HAP-1 (cell line): Measurements from ENCODE around the gene RNF223.
"Not testable (repeated sequence)": the region's sequence is repeated elsewhere in the genome, so short reads cannot be mapped to it uniquely, and the experiment has no call there.

ENCODE experiments used
- DNase-seq, 2 experiments: peaks; one replicate each; pipeline ENCODE4 v3.0.0-alpha.2; 2016 to 2020; ENCODE audit warnings: low spot score in 2 of 2
- H3K27me3 ChIP-seq: fragments of 250-450 bp; sonication (Bioruptor Pico); 2 replicates; pipeline ENCODE4 v1.5.1; 2020; ENCODE audit warnings: low read depth, mild to moderate bottlenecking, moderate library complexity
- H3K36me3 ChIP-seq: fragments of 250-450 bp; sonication (Bioruptor Pico); replicated peaks from 2 replicates; pipeline ENCODE4 v1.5.1; 2020; ENCODE audit warnings: mild to moderate bottlenecking
- H3K4me1 ChIP-seq: fragments of 250-450 bp; sonication (Bioruptor Pico); 2 replicates; pipeline ENCODE4 v1.5.1; 2020; ENCODE audit warnings: mild to moderate bottlenecking
- H3K4me3 ChIP-seq: fragments of 250-450 bp; sonication (Bioruptor Pico); 2 replicates; pipeline ENCODE4 v1.5.1; 2020; ENCODE audit warnings: mild to moderate bottlenecking, moderate library complexity
- H3K9me3 ChIP-seq: fragments of 250-450 bp; sonication (Bioruptor Pico); 2 replicates; pipeline ENCODE4 v1.5.1; 2020; ENCODE audit warnings: mild to moderate bottlenecking, moderate library complexity
- in situ Hi-C: fragments of 300-500 bp; cut with MboI; formaldehyde crosslinking; loops from 3 replicates; pipeline ENCODE4 v1.14.3; 2020; ENCODE audit warnings: low sequenced_read_pairs, inconsistent platforms, mixed read lengths

Gene RNF223

GRCh38 chr1:1115786-1116700, 41.9 kb upstream of the RNF223 start, which contains the start of gene C1orf159:
Gene C1orf159, minus strand, starts transcription at chr1:1116089. Its CDS starts 24,546 bp downstream, at chr1:1091543.
- peak; percentile 97 to 99 for DNase-seq
- H3K9me3 ChIP-seq: no peaks in the 10 kb centered on the region
- in situ Hi-C loops: loop anchor here (10.0 kb wide), 1 partner anchor 189 kb away; the partner anchor contains the start of genes ACAP3 and PUSL1
- H3K36me3 ChIP-seq: no peaks in the 10 kb centered on the region
- H3K4me1 ChIP-seq: no peaks in the 10 kb centered on the region
- H3K4me3 ChIP-seq: peak within 1 kb of the TSS; percentile 85
- H3K27me3 ChIP-seq: peaks cover 5% of the 10 kb centered on the region

- no peak for DNase-seq
- Histone ChIP-seq H3K4me1 (no peaks in the 10 kb centered on the region), H3K9me3 (no peaks in the 10 kb centered on the region), H3K36me3 (no peaks in the 10 kb centered on the region), H3K4me3 (peak overlapping the region; percentile 85), H3K27me3 (peaks cover 5% of the 10 kb centered on the region)
- in situ Hi-C loops: loop anchor here (10.0 kb wide), 1 partner anchor 190 kb away; the partner anchor contains the start of genes ACAP3 and PUSL1
Observed at GRCh38 chr1:1115136-1115785, 41.2 kb upstream of the RNF223 start.

- Histone ChIP-seq H3K36me3 (no peaks in the 10 kb centered on the region), H3K27me3 (peaks cover 5% of the 10 kb centered on the region), H3K9me3 (no peaks in the 10 kb centered on the region), H3K4me1 (no peaks in the 10 kb centered on the region), H3K4me3 (peak overlapping the region; percentile 39)
- in situ Hi-C loops: loop anchor here (10.0 kb wide), 1 partner anchor 190 kb away; the partner anchor contains the start of genes ACAP3 and PUSL1
- no peak for DNase-seq
Observed at GRCh38 chr1:1114431-1114830, 40.3 kb upstream of the RNF223 start.

- in situ Hi-C loops: loop anchor here (10.0 kb wide), 1 partner anchor 192 kb away; the partner anchor contains the start of genes ACAP3 and PUSL1
- H3K27me3 ChIP-seq: peaks cover 3% of the 10 kb centered on the region
- DNase-seq: no peak
Observed at GRCh38 chr1:1112237-1112985, 38.3 kb upstream of the RNF223 start.

GRCh38 chr1:1111516-1112236, 37.6 kb upstream of the RNF223 start:
- no peak for DNase-seq
- H3K36me3 ChIP-seq: no peaks in the 10 kb centered on the region
- no peaks in the 10 kb centered on the region for H3K27me3 ChIP-seq
- no peaks in the 10 kb centered on the region for H3K4me1 ChIP-seq
- no peaks in the 10 kb centered on the region for H3K9me3 ChIP-seq
- H3K4me3 ChIP-seq: no peak overlapping the region
- in situ Hi-C loops: loop anchor here (10.0 kb wide), 1 partner anchor 193 kb away; the partner anchor contains the start of genes ACAP3 and PUSL1

More at GRCh38 chr1:1112237-1112985, 38.3 kb upstream of the RNF223 start:
- H3K4me3 ChIP-seq: no peak overlapping the region
- no peaks in the 10 kb centered on the region for H3K36me3 ChIP-seq
- no peaks in the 10 kb centered on the region for H3K4me1 ChIP-seq
- no peaks in the 10 kb centered on the region for H3K9me3 ChIP-seq

GRCh38 chr1:1110561-1110971, 36.5 kb upstream of the RNF223 start:
- in situ Hi-C loops: loop anchor here (10.0 kb wide), 1 partner anchor 194 kb away; the partner anchor contains the start of genes ACAP3 and PUSL1
- H3K27me3 ChIP-seq: no peaks in the 10 kb centered on the region
- no peak for DNase-seq
- no peaks in the 10 kb centered on the region for H3K36me3 ChIP-seq
- H3K9me3 ChIP-seq: 0 out of 2 replicates have a peak, but pooled peaks cover 3% of the 10 kb centered on the region
- H3K4me3 ChIP-seq: no peak overlapping the region
- no peaks in the 10 kb centered on the region for H3K4me1 ChIP-seq

- Histone ChIP-seq H3K4me1 (no peaks in the 10 kb centered on the region), H3K36me3 (no peaks in the 10 kb centered on the region), H3K9me3 (0 out of 2 replicates have a peak, but pooled peaks cover 3% of the 10 kb centered on the region), H3K27me3 (no peaks in the 10 kb centered on the region), H3K4me3 (no peak overlapping the region)
- in situ Hi-C loops: loop anchor here (10.0 kb wide), 1 partner anchor 195 kb away; the partner anchor contains the start of genes ACAP3 and PUSL1
- DNase-seq: no peak
Observed at GRCh38 chr1:1109743-1110142, 35.6 kb upstream of the RNF223 start.

- no peak for DNase-seq
- Histone ChIP-seq H3K36me3 (no peaks in the 10 kb centered on the region), H3K9me3 (0 out of 2 replicates have a peak, but pooled peaks cover 3% of the 10 kb centered on the region), H3K27me3 (no peaks in the 10 kb centered on the region), H3K4me1 (no peaks in the 10 kb centered on the region), H3K4me3 (no peak overlapping the region)
- in situ Hi-C loops: no loop called here
Observed at GRCh38 chr1:1106510-1107221, 32.6 kb upstream of the RNF223 start.

GRCh38 chr1:1104152-1104551, 30.0 kb upstream of the RNF223 start:
- DNase-seq, H3K4me3 ChIP-seq, H3K4me1 ChIP-seq, H3K9me3 ChIP-seq, H3K36me3 ChIP-seq, H3K27me3 ChIP-seq: not testable (repeated sequence)
- in situ Hi-C loops: loop anchor here (5.0 kb wide), 1 partner anchor 52 kb away; no protein-coding TSS in a partner anchor

GRCh38 chr1:1101503-1101902, 27.4 kb upstream of the RNF223 start:
- no peaks in the 10 kb centered on the region for H3K27me3 ChIP-seq
- in situ Hi-C loops: loop anchor here (5.0 kb wide), 1 partner anchor 49 kb away; no protein-coding TSS in a partner anchor
- H3K36me3 ChIP-seq: no peaks in the 10 kb centered on the region
- no peak overlapping the region for H3K4me3 ChIP-seq
- H3K9me3 ChIP-seq: 0 out of 2 replicates have a peak, but pooled peaks cover 2% of the 10 kb centered on the region
- no peaks in the 10 kb centered on the region for H3K4me1 ChIP-seq
- DNase-seq: no peak

- Histone ChIP-seq H3K36me3 (no peaks in the 10 kb centered on the region), H3K27me3 (no peaks in the 10 kb centered on the region), H3K4me3 (no peak overlapping the region), H3K4me1 (no peaks in the 10 kb centered on the region), H3K9me3 (no peaks in the 10 kb centered on the region)
- DNase-seq: peak in 1 of 2 experiments; percentile 1
- in situ Hi-C loops: loop anchor here (5.0 kb wide), 1 partner anchor 48 kb away; no protein-coding TSS in a partner anchor
Observed at GRCh38 chr1:1100296-1100695, 26.2 kb upstream of the RNF223 start.
